PC-9 (cell line): Measurements from ENCODE around the gene GPHN. TPM values are rescaled to one million over a fixed set of nuclear protein-coding genes. Genes with fewer than 3 reads are reported as not detected.

Experiments
- BruUV-seq: library from RNA; stranded (reverse); fragments of 400-500 nt; replicated peaks from 2 replicates; lab custom pipeline; 2021; lab: Mats Ljungman, UMichigan
- CTCF ChIA-PET: fragments of 300-600 bp; sonication (Branson Sonifier 250); formaldehyde crosslinking; loops from one replicate; lab custom pipeline; 2022; ENCODE audit warnings: antibody characterized with exemption; lab: Charles Lee
- POLR2A ChIA-PET: fragments of 300-600 bp; sonication (Branson Sonifier 250); formaldehyde crosslinking; loops from one replicate; lab custom pipeline; 2022; ENCODE audit warnings: antibody characterized with exemption; ENCODE audit not compliant: unreplicated experiment; lab: Charles Lee
- DNase-seq, 2 experiments: peaks; one replicate each; pipeline versions ENCODE4 v3.0.0 to v3.0.0-alpha.2; 2015 to 2022; ENCODE audit warnings: mixed read lengths in 1 of 2
- H2AFZ ChIP-seq: fragments of 200-600 bp; sonication (generic); 2 replicates; pipeline ENCODE4 v1.8.1; 2017; ENCODE audit warnings: antibody characterized with exemption
- H3F3A ChIP-seq: fragments of 200-600 bp; sonication (generic); 2 replicates; pipeline ENCODE4 v1.8.1; 2017; ENCODE audit warnings: antibody characterized with exemption, mild to moderate bottlenecking, low read depth; ENCODE audit not compliant: insufficient read depth
- H3K27ac ChIP-seq: fragments of 200-600 bp; sonication (generic); 2 replicates; pipeline ENCODE4 v1.6.1; 2016; ENCODE audit warnings: mixed run types
- H3K27me3 ChIP-seq: fragments of 200-600 bp; sonication (generic); 2 replicates; pipeline ENCODE4 v1.6.1; 2016; ENCODE audit warnings: low read depth, mixed run types; ENCODE audit not compliant: insufficient read depth
- H3K36me3 ChIP-seq: fragments of 200-600 bp; sonication (generic); 2 replicates; pipeline ENCODE4 v1.6.1; 2016; ENCODE audit warnings: low read depth, mixed run types
- H3K4me1 ChIP-seq: fragments of 200-600 bp; sonication (generic); replicated peaks from 2 replicates; pipeline ENCODE4 v1.6.1; 2016; ENCODE audit warnings: mixed run types; ENCODE audit not compliant: insufficient read depth
- H3K4me2 ChIP-seq: fragments of 200-600 bp; sonication (generic); 2 replicates; pipeline ENCODE4 v1.6.1; 2017; ENCODE audit warnings: mixed run types
- H3K4me3 ChIP-seq: fragments of 200-600 bp; sonication (generic); 2 replicates; pipeline ENCODE4 v1.6.1; 2016; ENCODE audit warnings: mixed run types
- H3K79me2 ChIP-seq: fragments of 200-600 bp; sonication (generic); 2 replicates; pipeline ENCODE4 v1.6.1; 2017; ENCODE audit warnings: low read depth, mixed run types
- H3K9me2 ChIP-seq: fragments of 200-600 bp; sonication (generic); 2 replicates; pipeline ENCODE4 v1.8.1; 2017; ENCODE audit warnings: mild to moderate bottlenecking; ENCODE audit not compliant: insufficient read depth
- H3K9me3 ChIP-seq: fragments of 200-600 bp; sonication (generic); 2 replicates; pipeline ENCODE4 v1.8.1; 2016; ENCODE audit warnings: low read depth; ENCODE audit not compliant: insufficient read depth
- H4K20me1 ChIP-seq: fragments of 200-600 bp; sonication (generic); 2 replicates; pipeline ENCODE4 v1.8.1; 2017; ENCODE audit not compliant: insufficient read depth
- EZH2 ChIP-seq: fragments of 200-600 bp; sonication (generic); IDR thresholded peaks from 2 replicates; pipeline ENCODE4 v1.8.0; 2017; ENCODE audit warnings: antibody characterized with exemption, low read depth
- intact Hi-C: fragments of 100-400 bp; cut with micrococcal nuclease; formaldehyde crosslinking; loops from one replicate; pipeline ENCODE4 v1.10.0; 2022; ENCODE audit not compliant: unreplicated experiment
- total RNA-seq: library from RNA; stranded (reverse); gene quantifications from 2 replicates; pipeline ENCODE4 v1.2.3, GENCODE V29; 2021
- TF ChIP-seq, protein P1 (sequence below): fragments of 200-600 bp; sonication (generic); conservative IDR thresholded peaks from 2 replicates; pipeline ENCODE4 v1.6.1; 2017; ENCODE audit warnings: mixed run types, antibody characterized with exemption, mild to moderate bottlenecking, moderate library complexity

GPHN gene
- total RNA-seq, 1 experiment from 2014 or later = 18.3 TPM

DNA sequence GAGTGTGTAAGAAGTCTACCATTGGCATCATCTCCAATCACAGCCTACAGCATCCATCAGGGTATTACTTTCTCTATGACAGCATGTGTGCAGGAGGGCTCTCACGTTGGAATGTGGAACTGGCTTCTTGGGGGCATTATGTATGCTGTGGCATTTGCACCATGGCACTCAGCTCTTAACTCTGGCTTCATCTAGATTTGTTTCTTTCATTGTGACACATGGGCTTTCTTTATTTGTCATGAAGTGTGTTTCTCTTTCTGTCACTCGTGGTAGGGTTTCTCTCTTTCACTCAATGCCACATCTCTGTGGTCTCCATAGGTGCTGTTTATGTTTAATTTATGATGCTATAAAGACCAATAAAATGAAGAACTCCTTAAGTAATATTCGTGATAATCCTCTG, 490.1 kb downstream of the GPHN start:
- BruUV-seq = no TSS peak
- no peak for DNase-seq

DNA sequence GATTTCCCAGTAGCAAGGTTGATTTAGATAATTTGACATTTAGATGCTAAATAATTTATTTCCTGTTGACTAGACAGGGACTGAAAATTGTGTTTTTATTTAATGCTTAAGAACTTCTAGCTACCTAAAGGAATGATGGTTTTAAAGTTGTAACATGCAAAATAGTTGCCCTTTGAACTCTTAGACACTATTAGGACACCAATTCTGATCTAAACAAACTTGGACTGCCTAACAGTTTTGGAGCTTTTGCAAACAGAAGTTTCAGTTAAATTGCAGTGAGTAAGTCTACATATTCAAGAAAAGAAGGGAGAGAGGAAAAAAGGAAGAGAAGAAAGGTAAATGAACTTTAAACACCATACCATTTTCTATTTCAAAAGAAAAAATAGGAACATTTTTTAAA, 492.0 kb downstream of the GPHN start:
- TF ChIP-seq, protein P1, sequence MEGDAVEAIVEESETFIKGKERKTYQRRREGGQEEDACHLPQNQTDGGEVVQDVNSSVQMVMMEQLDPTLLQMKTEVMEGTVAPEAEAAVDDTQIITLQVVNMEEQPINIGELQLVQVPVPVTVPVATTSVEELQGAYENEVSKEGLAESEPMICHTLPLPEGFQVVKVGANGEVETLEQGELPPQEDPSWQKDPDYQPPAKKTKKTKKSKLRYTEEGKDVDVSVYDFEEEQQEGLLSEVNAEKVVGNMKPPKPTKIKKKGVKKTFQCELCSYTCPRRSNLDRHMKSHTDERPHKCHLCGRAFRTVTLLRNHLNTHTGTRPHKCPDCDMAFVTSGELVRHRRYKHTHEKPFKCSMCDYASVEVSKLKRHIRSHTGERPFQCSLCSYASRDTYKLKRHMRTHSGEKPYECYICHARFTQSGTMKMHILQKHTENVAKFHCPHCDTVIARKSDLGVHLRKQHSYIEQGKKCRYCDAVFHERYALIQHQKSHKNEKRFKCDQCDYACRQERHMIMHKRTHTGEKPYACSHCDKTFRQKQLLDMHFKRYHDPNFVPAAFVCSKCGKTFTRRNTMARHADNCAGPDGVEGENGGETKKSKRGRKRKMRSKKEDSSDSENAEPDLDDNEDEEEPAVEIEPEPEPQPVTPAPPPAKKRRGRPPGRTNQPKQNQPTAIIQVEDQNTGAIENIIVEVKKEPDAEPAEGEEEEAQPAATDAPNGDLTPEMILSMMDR = no peak
- no peak for TF ChIP-seq EZH2
- Histone ChIP-seq H3K4me3 (no peak overlapping the region), H3F3A (no peaks in the 10 kb centered on the region), H3K36me3 (no peaks in the 10 kb centered on the region), H3K9me2 (no peaks in the 10 kb centered on the region), H4K20me1 (0 out of 2 replicates have a peak, but pooled peaks cover 4% of the 10 kb centered on the region), H2AFZ (no peak overlapping the region), H3K4me1 (no peaks in the 10 kb centered on the region), H3K4me2 (no peak overlapping the region), H3K79me2 (no peaks in the 10 kb centered on the region), H3K27me3 (no peaks in the 10 kb centered on the region), H3K27ac (no peak overlapping the region), H3K9me3 (no peaks in the 10 kb centered on the region)
- DNase-seq = no peak
- no TSS peak for BruUV-seq
- POLR2A ChIA-PET = no interaction called here
- intact Hi-C loops = no loop called here
- CTCF ChIA-PET = no interaction called here

More for the DNA sequence above, 490.1 kb downstream of the GPHN start:
- H4K20me1 ChIP-seq = no peaks in the 10 kb centered on the region
- intact Hi-C loops = no loop called here
- H3K36me3 ChIP-seq = no peaks in the 10 kb centered on the region
- H3K9me2 ChIP-seq = no peaks in the 10 kb centered on the region
- CTCF ChIA-PET = interaction anchor here (0.6 kb wide), 1 partner anchor 250 kb away, joined by 3 read pairs; no protein-coding TSS in a partner anchor
- no peaks in the 10 kb centered on the region for H3K27me3 ChIP-seq
- H3K9me3 ChIP-seq = no peaks in the 10 kb centered on the region
- H3K79me2 ChIP-seq = no peaks in the 10 kb centered on the region
- TF ChIP-seq, protein P1 = no peak
- TF ChIP-seq EZH2 = no peak
- POLR2A ChIA-PET = no interaction called here
- no peak overlapping the region for H3K4me3 ChIP-seq
- no peaks in the 10 kb centered on the region for H3K4me1 ChIP-seq
- no peak overlapping the region for H3K4me2 ChIP-seq
- H3F3A ChIP-seq = no peaks in the 10 kb centered on the region
- H2AFZ ChIP-seq = no peak overlapping the region
- no peak overlapping the region for H3K27ac ChIP-seq

DNA sequence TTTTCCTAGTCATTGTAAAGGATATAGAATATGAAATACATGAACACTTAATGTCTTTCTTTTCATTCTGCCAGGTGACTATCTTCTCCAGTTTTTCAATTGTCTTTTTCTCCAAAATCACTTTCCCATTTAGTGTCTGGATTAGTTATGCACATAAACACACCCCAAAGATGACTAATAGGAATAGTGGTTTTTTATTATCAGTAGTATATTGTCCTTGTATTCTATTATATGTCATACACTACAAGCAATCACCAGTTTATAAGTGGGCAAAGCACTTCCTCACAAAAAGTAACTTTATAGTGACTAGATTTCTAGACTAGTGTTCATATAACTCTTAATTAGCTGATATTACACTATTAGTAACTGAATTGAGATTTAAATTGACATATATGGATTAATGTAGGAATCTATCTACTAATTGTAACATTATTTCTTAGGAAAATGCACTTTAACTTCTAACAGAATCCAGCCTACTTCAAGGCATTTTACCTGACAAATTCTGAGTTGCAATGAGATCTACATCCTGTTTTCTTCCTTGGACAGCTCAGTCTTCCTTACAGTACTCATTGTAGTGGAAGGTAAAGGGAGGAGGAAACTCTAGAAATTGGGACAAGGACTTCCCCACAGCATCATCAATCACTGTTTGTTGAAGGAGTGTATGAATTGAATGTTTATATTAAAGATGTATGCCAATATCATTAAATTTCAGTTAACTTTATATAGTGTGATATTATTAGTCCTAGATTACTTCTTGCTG, 495.2 kb downstream of the GPHN start:
- ChIA-PET CTCF (no interaction called here), POLR2A (no interaction called here)
- no peak for DNase-seq
- H3K4me1 ChIP-seq = no peaks in the 10 kb centered on the region
- H3K4me2 ChIP-seq = no peak overlapping the region
- no peaks in the 10 kb centered on the region for H3K36me3 ChIP-seq
- intact Hi-C loops = no loop called here
- H3K27me3 ChIP-seq = no peaks in the 10 kb centered on the region
- H3K27ac ChIP-seq = no peak overlapping the region
- H3F3A ChIP-seq = no peaks in the 10 kb centered on the region
- no peaks in the 10 kb centered on the region for H3K79me2 ChIP-seq
- H2AFZ ChIP-seq = no peak overlapping the region
- TF ChIP-seq, protein P1 = no peak
- TF ChIP-seq EZH2 = no peak
- 0 out of 2 replicates have a peak, but pooled peaks cover 4% of the 10 kb centered on the region for H4K20me1 ChIP-seq
- BruUV-seq = no TSS peak
- H3K4me3 ChIP-seq = no peak overlapping the region
- H3K9me2 ChIP-seq = no peaks in the 10 kb centered on the region
- H3K9me3 ChIP-seq = no peaks in the 10 kb centered on the region
